K562 (cell line): ENCODE data around the gene FBXO17. TPM values are rescaled to one million over a fixed set of nuclear protein-coding genes. Genes with fewer than 3 reads are reported as not detected.

Experiments used
- ATAC-seq: fragments of 200-7000 bp; cut with Tn5 transposase; 3 replicates; pipeline ENCODE4 v1.9.1; 2020; ENCODE audit warnings: moderate library complexity
- BruUV-seq: library from RNA; stranded (reverse); fragments of 400-500 nt; replicated peaks from 2 replicates; lab custom pipeline; 2021; lab: Mats Ljungman, UMichigan
- CTCF ChIA-PET: fragments of 300-600 bp; formaldehyde crosslinking; extraction: SDS; loops from one replicate; lab custom pipeline; 2021; ENCODE audit warnings: low intra/inter-chr PET ratio; lab: Yijun Ruan, JAX
- POLR2A ChIA-PET: fragments of 300-600, 350-650 bp; sonication (Branson Sonifier 250); formaldehyde crosslinking; extraction: SDS; loops from one replicate; lab custom pipeline; 2021; ENCODE audit warnings: antibody characterized with exemption, inconsistent platforms; lab: Yijun Ruan, JAX
- DNase-seq, 4 experiments: peaks; one replicate each; pipeline versions ENCODE4 v3.0.0 to v3.0.0-alpha.2; 2011 to 2018; ENCODE audit warnings: low spot score in 3 of 4, mixed read lengths in 3 of 4; ENCODE audit errors: extremely low read depth in 1 of 4
- FAIRE-seq: peaks from 2 replicates; lab custom pipeline; 2011; peaks lifted over from hg19 to GRCh38; lab: Jason Lieb, UNC
- H2AFZ ChIP-seq: 2 replicates; pipeline ENCODE4 v1.6.0; 2011; ENCODE audit warnings: low read depth, low read length, control low read depth, inconsistent platforms
- H3K27ac ChIP-seq: fragments of 200-600 bp; 3 replicates; pipeline ENCODE4 v1.8.0; 2011; ENCODE audit warnings: low read depth, mild to moderate bottlenecking, control low read depth, inconsistent platforms, low read length, moderate library complexity, mixed read lengths; ENCODE audit errors: extremely low read depth
- H3K27me3 ChIP-seq, 2 experiments: fragments of 300-600 bp in 1 of 2; 2 replicates in 1 of 2; 3 replicates in 1 of 2; pipeline versions ENCODE4 v1.6.0 to v1.8.0; 2011; ENCODE audit warnings: inconsistent platforms in 2 of 2, low read length in 2 of 2, mild to moderate bottlenecking in 1 of 2, mixed read lengths in 1 of 2, moderate library complexity in 1 of 2; ENCODE audit not compliant: control insufficient read depth in 2 of 2, insufficient read depth in 2 of 2
- H3K36me3 ChIP-seq: fragments of 300-600 bp; 3 replicates; pipeline ENCODE4 v1.8.0; 2011; ENCODE audit warnings: mild to moderate bottlenecking, low read length, inconsistent platforms; ENCODE audit not compliant: control insufficient read depth, insufficient read depth
- H3K4me1 ChIP-seq, 2 experiments: fragments of 200-600 bp in 1 of 2; replicated peaks in 1 of 2; 2 replicates in 1 of 2; 3 replicates in 1 of 2; pipeline versions ENCODE4 v1.5.1 to v1.8.0; 2011; ENCODE audit warnings: inconsistent platforms in 2 of 2, low read length in 2 of 2, mild to moderate bottlenecking in 1 of 2, mixed read lengths in 1 of 2, moderate library complexity in 1 of 2; ENCODE audit not compliant: control insufficient read depth in 2 of 2, insufficient read depth in 2 of 2
- H3K4me2 ChIP-seq: 2 replicates; pipeline ENCODE4 v1.6.1; 2011; ENCODE audit warnings: low read length, control low read depth, inconsistent platforms, mixed read lengths; ENCODE audit not compliant: insufficient read depth
- H3K4me3 ChIP-seq: fragments of 200-600 bp; sonication (generic), shearing (Covaris generic); 2 replicates; pipeline ENCODE4 v1.5.1; 2016; ENCODE audit warnings: control low read depth, inconsistent platforms
- H3K79me2 ChIP-seq: fragments of 200-600 bp; 3 replicates; pipeline ENCODE4 v1.8.0; 2011; ENCODE audit warnings: low read length, inconsistent platforms; ENCODE audit not compliant: control insufficient read depth, insufficient read depth
- H3K9ac ChIP-seq, 2 experiments: 2 replicates each; pipeline versions ENCODE4 v1.6.0 to v1.6.1; 2011; ENCODE audit warnings: low read depth in 2 of 2, low read length in 2 of 2, control low read depth in 1 of 2, inconsistent platforms in 1 of 2, mild to moderate bottlenecking in 1 of 2, mixed read lengths in 1 of 2; ENCODE audit not compliant: insufficient read depth in 1 of 2
- H3K9me1 ChIP-seq: one replicate; pipeline ENCODE4 v1.6.0; 2011; ENCODE audit warnings: inconsistent platforms, mild to moderate bottlenecking, low read length, moderate library complexity; ENCODE audit not compliant: control insufficient read depth, insufficient read depth
- H3K9me3 ChIP-seq: replicated peaks from 2 replicates; pipeline ENCODE4 v1.5.1; 2011; ENCODE audit warnings: low read depth, low read length, inconsistent platforms; ENCODE audit not compliant: control insufficient read depth, insufficient read depth
- H4K20me1 ChIP-seq: replicated peaks from 2 replicates; pipeline ENCODE4 v1.6.1; 2011; ENCODE audit warnings: low read length, inconsistent platforms, mixed read lengths; ENCODE audit not compliant: control insufficient read depth, insufficient read depth
- CHCHD3 ChIP-seq: fragments of 250-450 bp; sonication (Bioruptor Pico); IDR thresholded peaks from 2 replicates; pipeline ENCODE4 v2.1.2; 2022; ENCODE audit warnings: mild to moderate bottlenecking
- CREB3 ChIP-seq: fragments of 450-650 bp; conservative IDR thresholded peaks from 2 replicates; pipeline ENCODE4 v1.6.1; 2016; ENCODE audit warnings: missing genetic modification characterization, low read depth, mild to moderate bottlenecking, missing compliant biosample characterization, moderate library complexity
- FOXA1 ChIP-seq: fragments of 450-650 bp; IDR thresholded peaks from 2 replicates; pipeline ENCODE4 v1.6.1; 2016; ENCODE audit warnings: mild to moderate bottlenecking, borderline replicate concordance
- HOMEZ ChIP-seq: fragments of 250-450 bp; sonication (Bioruptor Pico); IDR thresholded peaks from 2 replicates; pipeline ENCODE4 v1.4.0; 2020; ENCODE audit warnings: mild to moderate bottlenecking, moderate library complexity
- HSF4 ChIP-seq: fragments of 250-450 bp; sonication (Bioruptor Pico); IDR thresholded peaks from 2 replicates; pipeline ENCODE4 v2.1.2; 2022; ENCODE audit warnings: mild to moderate bottlenecking, moderate library complexity, borderline replicate concordance
- NFATC3 ChIP-seq: fragments of 450-650 bp; IDR thresholded peaks from 2 replicates; pipeline ENCODE4 v1.6.1; 2017; ENCODE audit warnings: mild to moderate bottlenecking
- NR2F6 ChIP-seq: fragments of 450-650 bp; formaldehyde crosslinking; IDR thresholded peaks from 2 replicates; pipeline ENCODE4 v1.4.0; 2020; ENCODE audit warnings: mild to moderate bottlenecking
- PCBP1 ChIP-seq: fragments of 200-400 bp; formaldehyde crosslinking; IDR thresholded peaks from 2 replicates; pipeline ENCODE4 v1.6.1; 2018; ENCODE audit warnings: mild to moderate bottlenecking, low read depth, low read length; ENCODE audit not compliant: poor library complexity, severe bottlenecking
- PHF21A ChIP-seq: fragments of 450-650 bp; IDR thresholded peaks from 2 replicates; pipeline ENCODE4 v1.6.1; 2017; ENCODE audit warnings: low read depth, borderline replicate concordance
- PHF8 ChIP-seq: fragments of 200-600 bp; sonication (generic); IDR thresholded peaks from 2 replicates; pipeline ENCODE4 v1.6.1; 2012; ENCODE audit warnings: mixed run types, mild to moderate bottlenecking, inconsistent platforms, low read length, moderate library complexity, borderline replicate concordance
- PURB ChIP-seq: sonication (generic); formaldehyde crosslinking; IDR thresholded peaks from 2 replicates; pipeline ENCODE4 v1.9.0; 2021; ENCODE audit warnings: low read depth, mild to moderate bottlenecking, missing genetic modification reagents
- SFPQ ChIP-seq: fragments of 200-400 bp; formaldehyde crosslinking; IDR thresholded peaks from 2 replicates; pipeline ENCODE4 v1.6.1; 2017; ENCODE audit warnings: mild to moderate bottlenecking, low read depth, low read length, moderate library complexity
- SMARCE1 ChIP-seq: fragments of 450-650 bp; IDR thresholded peaks from 2 replicates; pipeline ENCODE4 v1.7.1; 2016; ENCODE audit warnings: mild to moderate bottlenecking
- ZEB2 ChIP-seq: fragments of 450-650 bp; IDR thresholded peaks from 2 replicates; pipeline ENCODE4 v1.6.1; 2016
- ZFP30 ChIP-seq: fragments of 250-450 bp; sonication (Bioruptor Pico); IDR thresholded peaks from 2 replicates; pipeline ENCODE4 v1.8.0; 2022; ENCODE audit warnings: moderate library complexity, mild to moderate bottlenecking, inconsistent platforms, borderline replicate concordance
- ZNF134 ChIP-seq: fragments of 250-450 bp; sonication (Bioruptor Pico); conservative IDR thresholded peaks from 2 replicates; pipeline ENCODE4 v1.4.0; 2020
- ZNF140 ChIP-seq: fragments of 250-450 bp; sonication (Bioruptor Pico); IDR thresholded peaks from 2 replicates; pipeline ENCODE4 v1.8.0; 2021; ENCODE audit warnings: moderate library complexity, mild to moderate bottlenecking, inconsistent platforms
- ZNF24 ChIP-seq: fragments of 450-650 bp; IDR thresholded peaks from 2 replicates; pipeline ENCODE4 v1.6.1; 2016
- ZNF830 ChIP-seq: fragments of 250-450 bp; sonication (Bioruptor Pico); IDR thresholded peaks from 2 replicates; pipeline ENCODE4 v1.5.0; 2021; ENCODE audit warnings: mild to moderate bottlenecking
- WGBS: fragments of 100-300 bp; shearing (Covaris generic); methylation state at CpG from one replicate; pipeline ENCODE4 v1.1.6; 2016; ENCODE audit warnings: low coverage, mixed read lengths; ENCODE audit not compliant: insufficient coverage; ENCODE audit errors: missing lambda C conversion rate; 5-methylcytosine and 5-hydroxymethylcytosine counted together
- in situ Hi-C: fragments of 300-500 bp; cut with MboI; formaldehyde crosslinking; loops from 4 replicates; pipeline ENCODE4 v1.15.0; 2018; ENCODE audit warnings: inconsistent platforms, mixed read lengths
- intact Hi-C: fragments of 100-400 bp; cut with micrococcal nuclease; formaldehyde crosslinking; loops from 2 replicates; pipeline ENCODE4 v1.14.2; 2022
- polyA plus RNA-seq, 8 experiments: library from polyadenylated mRNA; depleted of rRNA in 4 of 8; stranded (reverse) in 5 of 8; unstranded in 3 of 8; fragments of >200 nt; fragmentation: Nextera tagmentation in 2 of 8; fragmentation: Illumina TruSeq in 1 of 8; extraction: Ambion mirVana in 2 of 8; extraction: Trizol in 1 of 8; gene quantifications; 2 replicates each; pipeline versions ENCODE4 v1.2.1 to v1.2.3, GENCODE V29; 2011 to 2014; ENCODE audit warnings: inconsistent platforms in 1 of 8, missing spikeins in 1 of 8
- total RNA-seq, 7 experiments: library from RNA; depleted of rRNA in 6 of 7; stranded (reverse); fragments of >200 nt in 6 of 7; fragmentation: Illumina TruSeq in 2 of 7; extraction: Trizol in 2 of 7; gene quantifications; 2 replicates each; pipeline versions ENCODE4 v1.2.1 to v1.2.3, GENCODE V29; 2011 to 2021; ENCODE audit warnings: low replicate concordance in 1 of 7

The FBXO17 gene
- total and polyA plus RNA-seq, 9 of the 15 experiments (the other 6 are each of a cell fraction or from before 2014, with no cell fraction given): 4.1 to 27.1 (median 19.0) TPM

- H3K9me3 ChIP-seq: no peaks in the 10 kb centered on the region
- H3K9ac ChIP-seq: peak overlapping the region in 1 of 2 experiments; percentile 74; a peak in 2 of 4 replicates
- peaks cover 0 to 11% of the 10 kb centered on the region in 2 experiments; a peak in 2 of 5 replicates for H3K4me1 ChIP-seq
- H3K4me2 ChIP-seq: no peak overlapping the region
- intact Hi-C loops (no loop called here), in situ Hi-C loops (no loop called here)
- no peak for ATAC-seq
- ChIA-PET POLR2A (interaction anchor here (0.9 to 1.0 kb wide), 2 partner anchors 10 to 12 kb away, joined by 4 to 7 read pairs; partner anchors contain the start of genes MRPS12 and SARS2), CTCF (no interaction called here)
- no TSS peak for BruUV-seq
- no peak overlapping the region for H2AFZ ChIP-seq
- no peaks in the 10 kb centered on the region for H3K79me2 ChIP-seq
- no peak for FAIRE-seq
- no peaks in the 10 kb centered on the region for H3K9me1 ChIP-seq
- 61% methylated on average over 15 of the region's 20 CpGs for WGBS
- H3K36me3 ChIP-seq: peaks cover 23% of the 10 kb centered on the region; the same call in 2 of the 3 replicates
- H3K27me3 ChIP-seq: no peaks in the 10 kb centered on the region
- DNase-seq: peak in 1 of 4 experiments; percentile 3
- H3K4me3 ChIP-seq: no peak overlapping the region
- no peak overlapping the region for H3K27ac ChIP-seq
- no peaks in the 10 kb centered on the region for H4K20me1 ChIP-seq
- no peak for TF ChIP-seq CHCHD3 (CRISPR knock-in tag)
- TF ChIP-seq PHF21A: no peak
- no peak for TF ChIP-seq ZNF830
- TF ChIP-seq NR2F6 (CRISPR knock-in tag): no peak
- no peak for TF ChIP-seq HSF4 (CRISPR knock-in tag)
- TF ChIP-seq ZEB2: no peak
- TF ChIP-seq ZNF134 (CRISPR knock-in tag): no peak
- TF ChIP-seq SFPQ: no peak
- TF ChIP-seq SMARCE1: no peak
- TF ChIP-seq PHF8: no peak
- no peak for TF ChIP-seq NFATC3
- no peak for TF ChIP-seq PCBP1
- no peak for TF ChIP-seq CREB3
- TF ChIP-seq ZNF140 (CRISPR knock-in tag): no peak
- TF ChIP-seq HOMEZ (CRISPR knock-in tag): no peak
- no peak for TF ChIP-seq ZNF24
- no peak for TF ChIP-seq FOXA1
- no peak for TF ChIP-seq PURB (CRISPR knock-in tag)
- no peak for TF ChIP-seq ZFP30 (CRISPR knock-in tag)
Observed at GRCh38 chr19:38942471-38943181, 32.9 kb downstream of the FBXO17 start.
